GM12878 (cell line): ENCODE measurements around the gene GALNT3. TPM values are rescaled to one million over a fixed set of nuclear protein-coding genes. Genes with fewer than 3 reads are reported as not detected.

Experiments used
- ATAC-seq: fragments of 200-7000 bp; cut with Tn5 transposase; 3 replicates; pipeline ENCODE4 v1.9.1; 2020; ENCODE audit warnings: mild to moderate bottlenecking, moderate library complexity
- BruUV-seq: library from RNA; stranded (reverse); fragments of 400-500 nt; replicated peaks from 2 replicates; lab custom pipeline; 2021; lab: Mats Ljungman, UMichigan
- CTCF ChIA-PET: fragments of 300-600 bp; sonication (Branson Sonifier 250); formaldehyde crosslinking; extraction: SDS; loops from one replicate; lab custom pipeline; 2021; ENCODE audit warnings: inconsistent platforms; lab: Yijun Ruan, JAX
- POLR2A ChIA-PET: fragments of 350-600 bp; formaldehyde crosslinking; extraction: SDS; loops from one replicate; lab custom pipeline; 2021; ENCODE audit warnings: inconsistent platforms; lab: Charles Lee
- RAD21 ChIA-PET: fragments of 300-600 bp; sonication (Branson Sonifier 250); formaldehyde crosslinking; loops from one replicate; lab custom pipeline; 2023; ENCODE audit warnings: antibody characterized with exemption; ENCODE audit not compliant: unreplicated experiment; lab: Charles Lee
- SMC1A ChIA-PET: fragments of 300-600 bp; sonication (Branson Sonifier 250); formaldehyde crosslinking; loops from one replicate; lab custom pipeline; 2023; ENCODE audit not compliant: unreplicated experiment, uncharacterized antibody; lab: Charles Lee
- DNase-seq: peaks from one replicate; pipeline ENCODE4 v3.0.0-alpha.2; 2011; ENCODE audit warnings: low read depth, low spot score
- FAIRE-seq: peaks from 3 replicates; lab custom pipeline; 2011; peaks lifted over from hg19 to GRCh38; lab: Jason Lieb, UNC
- H2AFZ ChIP-seq: 2 replicates; pipeline ENCODE4 v1.6.0; 2011; ENCODE audit warnings: low read depth, low read length, control low read depth; ENCODE audit not compliant: control insufficient read depth
- H3K27ac ChIP-seq: 2 replicates; pipeline ENCODE4 v1.5.1; 2011; ENCODE audit warnings: control low read depth; ENCODE audit not compliant: control insufficient read depth, insufficient read depth
- H3K27me3 ChIP-seq, 2 experiments: replicated peaks in 1 of 2; 2 replicates each; pipeline versions ENCODE4 v1.6.0 to v1.6.1; 2011; ENCODE audit warnings: low read length in 1 of 2; ENCODE audit not compliant: control insufficient read depth in 2 of 2, insufficient read depth in 2 of 2
- H3K36me3 ChIP-seq, 2 experiments: 2 replicates each; pipeline ENCODE4 v1.5.1; 2011; ENCODE audit warnings: low read length in 1 of 2; ENCODE audit not compliant: control insufficient read depth in 2 of 2, insufficient read depth in 2 of 2
- H3K4me1 ChIP-seq: 2 replicates; pipeline ENCODE4 v1.6.1; 2011; ENCODE audit warnings: mild to moderate bottlenecking, low read length, moderate library complexity, mixed read lengths; ENCODE audit not compliant: control insufficient read depth, insufficient read depth
- H3K4me2 ChIP-seq: 2 replicates; pipeline ENCODE4 v1.6.0; 2011; ENCODE audit warnings: control low read depth; ENCODE audit not compliant: control insufficient read depth, insufficient read depth
- H3K4me3 ChIP-seq: fragments of 200-600 bp; sonication (generic); 2 replicates; pipeline ENCODE4 v1.5.1; 2016
- H3K79me2 ChIP-seq: 2 replicates; pipeline ENCODE4 v1.6.0; 2011; ENCODE audit warnings: low read length; ENCODE audit not compliant: control insufficient read depth, insufficient read depth
- H3K9ac ChIP-seq: 2 replicates; pipeline ENCODE4 v1.8.0; 2011; ENCODE audit warnings: low read length, control low read depth, mixed read lengths; ENCODE audit not compliant: control insufficient read depth, insufficient read depth
- H3K9me3 ChIP-seq: replicated peaks from 3 replicates; pipeline ENCODE4 v1.5.1; 2011; ENCODE audit warnings: mild to moderate bottlenecking, low read length; ENCODE audit not compliant: control insufficient read depth, insufficient read depth
- H4K20me1 ChIP-seq: 2 replicates; pipeline ENCODE4 v1.6.0; 2011; ENCODE audit not compliant: control insufficient read depth, insufficient read depth
- HDAC6 ChIP-seq: fragments of 200-600 bp; sonication (generic); IDR thresholded peaks from one replicate; pipeline ENCODE4 v1.8.0; 2017; ENCODE audit warnings: antibody characterized with exemption; ENCODE audit not compliant: unreplicated experiment
- KLF5 ChIP-seq: fragments of 450-650 bp; IDR thresholded peaks from 2 replicates; pipeline ENCODE4 v1.6.1; 2014; ENCODE audit warnings: mild to moderate bottlenecking; ENCODE audit not compliant: partially characterized antibody
- MLLT1 ChIP-seq: fragments of 450-650 bp; IDR thresholded peaks from 2 replicates; pipeline ENCODE4 v1.6.1; 2016; ENCODE audit warnings: mild to moderate bottlenecking
- NFIC ChIP-seq: IDR thresholded peaks from 2 replicates; pipeline ENCODE4 v1.6.1; 2012; ENCODE audit warnings: low read depth, mild to moderate bottlenecking, inconsistent platforms, low read length, moderate library complexity
- NFYB ChIP-seq: IDR thresholded peaks from 2 replicates; pipeline ENCODE4 v1.6.1; 2011; ENCODE audit warnings: low read depth, mild to moderate bottlenecking, low read length, improper control_type of control experiment, moderate library complexity; ENCODE audit not compliant: insufficient read depth
- NR2C1 ChIP-seq: fragments of 450-650 bp; IDR thresholded peaks from 2 replicates; pipeline ENCODE4 v1.6.1; 2017; ENCODE audit warnings: antibody characterized with exemption, mild to moderate bottlenecking, moderate library complexity
- NR2C2 ChIP-seq: IDR thresholded peaks from 2 replicates; pipeline ENCODE4 v1.6.1; 2011; ENCODE audit warnings: borderline replicate concordance, low read depth; ENCODE audit not compliant: control insufficient read depth, insufficient read length
- PAX8 ChIP-seq: fragments of 450-650 bp; IDR thresholded peaks from 2 replicates; pipeline ENCODE4 v1.6.1; 2017; ENCODE audit warnings: mild to moderate bottlenecking, moderate library complexity
- SKIL ChIP-seq: fragments of 450-650 bp; IDR thresholded peaks from 2 replicates; pipeline ENCODE4 v1.6.1; 2017; ENCODE audit warnings: mild to moderate bottlenecking, low read depth, inconsistent platforms; ENCODE audit not compliant: poor library complexity, severe bottlenecking
- SREBF2 ChIP-seq: IDR thresholded peaks from 2 replicates; pipeline ENCODE4 v1.6.1; 2012; ENCODE audit warnings: mild to moderate bottlenecking, low read length
- TAF1 ChIP-seq: IDR thresholded peaks from 2 replicates; pipeline ENCODE4 v1.6.1; 2011; ENCODE audit warnings: mild to moderate bottlenecking, low read depth, low read length, borderline replicate concordance
- TCF12 ChIP-seq: IDR thresholded peaks from 2 replicates; pipeline ENCODE4 v1.6.1; 2011; ENCODE audit warnings: low read depth, mild to moderate bottlenecking, low read length
- TCF3 ChIP-seq: IDR thresholded peaks from 2 replicates; pipeline ENCODE4 v1.6.1; 2012; ENCODE audit warnings: low read depth, mild to moderate bottlenecking, low read length, borderline replicate concordance; ENCODE audit not compliant: insufficient read depth
- ZBTB11 ChIP-seq: fragments of 450-650 bp; formaldehyde crosslinking; IDR thresholded peaks from 2 replicates; pipeline ENCODE4 v1.5.0; 2022; ENCODE audit warnings: mild to moderate bottlenecking, missing genetic modification characterization
- ZNF274 ChIP-seq: IDR thresholded peaks from one replicate; pipeline ENCODE4 v1.8.0; 2011; ENCODE audit not compliant: insufficient read length, insufficient read depth
- ZNF622 ChIP-seq: fragments of 450-650 bp; IDR thresholded peaks from 2 replicates; pipeline ENCODE4 v1.6.1; 2017; ENCODE audit warnings: mild to moderate bottlenecking, inconsistent platforms
- ZSCAN29 ChIP-seq: fragments of 450-650 bp; IDR thresholded peaks from 2 replicates; pipeline ENCODE4 v1.6.1; 2017; ENCODE audit warnings: mild to moderate bottlenecking, moderate library complexity
- in situ Hi-C: fragments of 300-500 bp; cut with MboI; formaldehyde crosslinking; loops from 9 replicates; pipeline ENCODE4 v1.14.3; 2018; ENCODE audit warnings: mixed read lengths
- intact Hi-C: fragments of 100-400 bp; cut with micrococcal nuclease; formaldehyde crosslinking; loops from one replicate; pipeline ENCODE4 v1.14.2; 2022; ENCODE audit not compliant: unreplicated experiment
- polyA plus RNA-seq, 11 experiments: library from polyadenylated mRNA; depleted of rRNA in 4 of 11; unstranded in 6 of 11; stranded (reverse) in 5 of 11; fragments of >200 nt; fragmentation: Nextera tagmentation in 4 of 11; fragmentation: Illumina TruSeq in 1 of 11; extraction: Ambion mirVana in 4 of 11; extraction: Trizol in 1 of 11; gene quantifications; 1 replicate in 1 of 11; 2 replicates in 10 of 11; pipeline versions ENCODE4 v1.2.1 to v1.2.3, GENCODE V29; 2011 to 2016; ENCODE audit warnings: inconsistent platforms in 2 of 11, missing spikeins in 2 of 11, low read depth in 1 of 11
- total RNA-seq, 4 experiments: library from RNA; depleted of rRNA in 3 of 4; stranded (reverse); fragments of >200 nt in 3 of 4; fragmentation: Illumina TruSeq in 1 of 4; extraction: Trizol in 1 of 4; gene quantifications; 2 replicates each; pipeline versions ENCODE4 v1.2.1 to v1.2.3, GENCODE V29; 2013 to 2021
- TF ChIP-seq, protein P1 (sequence below): fragments of 450-650 bp; IDR thresholded peaks from 2 replicates; pipeline ENCODE4 v1.6.1; 2017; ENCODE audit warnings: mild to moderate bottlenecking

The GALNT3 gene
- total and polyA plus RNA-seq, 10 of the 15 experiments (the other 5 are each of a cell fraction or from before 2014, with no cell fraction given): 0.53 to 3.7 (median 1.1) TPM

- in situ Hi-C loops: no loop called here
- SMC1A ChIA-PET: no interaction called here
- no peak overlapping the region for H3K4me2 ChIP-seq
- H2AFZ ChIP-seq: no peak overlapping the region
- no peaks in the 10 kb centered on the region for H3K27me3 ChIP-seq
- CTCF ChIA-PET: no interaction called here
- H3K4me1 ChIP-seq: no peaks in the 10 kb centered on the region
- DNase-seq (no peak), FAIRE-seq (no peak), ATAC-seq (no peak)
- RAD21 ChIA-PET: no interaction called here
- no peak overlapping the region for H3K27ac ChIP-seq
- H3K9ac ChIP-seq: no peak overlapping the region
- intact Hi-C loops: no loop called here
- no peaks in the 10 kb centered on the region for H3K79me2 ChIP-seq
- H3K36me3 ChIP-seq: no peaks in the 10 kb centered on the region
- H4K20me1 ChIP-seq: no peaks in the 10 kb centered on the region
- H3K9me3 ChIP-seq: no peaks in the 10 kb centered on the region
- H3K4me3 ChIP-seq: no peak overlapping the region
- POLR2A ChIA-PET: no interaction called here
- BruUV-seq: no TSS peak
- no peak for TF ChIP-seq TCF12
- TF ChIP-seq, protein P1, sequence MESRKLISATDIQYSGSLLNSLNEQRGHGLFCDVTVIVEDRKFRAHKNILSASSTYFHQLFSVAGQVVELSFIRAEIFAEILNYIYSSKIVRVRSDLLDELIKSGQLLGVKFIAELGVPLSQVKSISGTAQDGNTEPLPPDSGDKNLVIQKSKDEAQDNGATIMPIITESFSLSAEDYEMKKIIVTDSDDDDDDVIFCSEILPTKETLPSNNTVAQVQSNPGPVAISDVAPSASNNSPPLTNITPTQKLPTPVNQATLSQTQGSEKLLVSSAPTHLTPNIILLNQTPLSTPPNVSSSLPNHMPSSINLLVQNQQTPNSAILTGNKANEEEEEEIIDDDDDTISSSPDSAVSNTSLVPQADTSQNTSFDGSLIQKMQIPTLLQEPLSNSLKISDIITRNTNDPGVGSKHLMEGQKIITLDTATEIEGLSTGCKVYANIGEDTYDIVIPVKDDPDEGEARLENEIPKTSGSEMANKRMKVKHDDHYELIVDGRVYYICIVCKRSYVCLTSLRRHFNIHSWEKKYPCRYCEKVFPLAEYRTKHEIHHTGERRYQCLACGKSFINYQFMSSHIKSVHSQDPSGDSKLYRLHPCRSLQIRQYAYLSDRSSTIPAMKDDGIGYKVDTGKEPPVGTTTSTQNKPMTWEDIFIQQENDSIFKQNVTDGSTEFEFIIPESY: no peak
- no peak for TF ChIP-seq TCF3
- no peak for TF ChIP-seq NR2C1
- no peak for TF ChIP-seq ZNF622
- TF ChIP-seq SREBF2: no peak
- TF ChIP-seq NFYB: no peak
- TF ChIP-seq PAX8: no peak
- no peak for TF ChIP-seq ZNF274
- no peak for TF ChIP-seq ZBTB11 (CRISPR knock-in tag)
- TF ChIP-seq HDAC6: no peak
- TF ChIP-seq SKIL: no peak
- no peak for TF ChIP-seq TAF1
- TF ChIP-seq NR2C2: no peak
- TF ChIP-seq ZSCAN29: no peak
- no peak for TF ChIP-seq NFIC
- no peak for TF ChIP-seq KLF5
- no peak for TF ChIP-seq MLLT1
Observed at GRCh38 chr2:165720511-165720910, 73.5 kb downstream of the GALNT3 start.
